ENCODE measurements around the gene FBXW7. TPM values are rescaled to one million over a fixed set of nuclear protein-coding genes. Genes with fewer than 3 reads are reported as not detected.

Gene FBXW7
- total and polyA plus RNA-seq, 2 experiments from 2014 or later, result 16.2 to 43.5 TPM

- peaks cover 16% of the 10 kb centered on the region for H3K4me1 ChIP-seq (ENCODE audit: insufficient read depth)
- H3K27ac ChIP-seq, result peak overlapping the region; percentile 79
- H2AFZ ChIP-seq, result no peak overlapping the region
- peaks cover 83% of the 10 kb centered on the region for H3K79me2 ChIP-seq
- H3K27me3 ChIP-seq, result no peaks in the 10 kb centered on the region
- no peaks in the 10 kb centered on the region for H3K36me3 ChIP-seq (replicated peaks; ENCODE audit: insufficient read depth, low read depth)
- peak; percentile 76 for DNase-seq (ENCODE audit: low spot score)
- TF ChIP-seq EZH2phosphoT487 (IDR thresholded peaks at IDR 0.05; ENCODE audit: low read depth, severe bottlenecking, unreplicated experiment) (no peak), EZH2 (IDR thresholded peaks at IDR 0.05; ENCODE audit: borderline replicate concordance) (no peak), CTCF (IDR thresholded peaks at IDR 0.05; ENCODE audit: poor library complexity) (no peak)
- no peaks in the 10 kb centered on the region for H3K9me3 ChIP-seq (ENCODE audit: low read depth)
- H3K9me2 ChIP-seq (replicated peaks; ENCODE audit: insufficient read depth), result no peaks in the 10 kb centered on the region
- H3K4me2 ChIP-seq, result peak overlapping the region; percentile 68
- WGBS (ENCODE audit: low lambda C conversion rate, missing lambda C conversion rate), result 40% methylated on average over 6 of the region's 6 CpGs
- no peak overlapping the region for H3K4me3 ChIP-seq
- no peaks in the 10 kb centered on the region for H4K20me1 ChIP-seq (ENCODE audit: insufficient read depth, poor library complexity, severe bottlenecking)
These were observed 50.1 kb downstream of the FBXW7 start for GRCh38 chr4:152485726-152486276.

- Histone ChIP-seq H3K4me1 (ENCODE audit: insufficient read depth) (peaks cover 9% of the 10 kb centered on the region), H3K36me3 (replicated peaks; ENCODE audit: insufficient read depth, low read depth) (no peaks in the 10 kb centered on the region), H3K79me2 (peaks cover 63% of the 10 kb centered on the region), H3K4me2 (no peak overlapping the region), H3K9me3 (ENCODE audit: low read depth) (no peaks in the 10 kb centered on the region), H3K27ac (no peak overlapping the region), H4K20me1 (ENCODE audit: insufficient read depth, poor library complexity, severe bottlenecking) (no peaks in the 10 kb centered on the region), H3K4me3 (no peak overlapping the region), H2AFZ (no peak overlapping the region), H3K9me2 (replicated peaks; ENCODE audit: insufficient read depth) (no peaks in the 10 kb centered on the region), H3K27me3 (no peaks in the 10 kb centered on the region)
- WGBS (ENCODE audit: low lambda C conversion rate, missing lambda C conversion rate), result 98% methylated on average over 2 of the region's 2 CpGs
- no peak for DNase-seq (ENCODE audit: low spot score)
- TF ChIP-seq EZH2 (IDR thresholded peaks at IDR 0.05; ENCODE audit: borderline replicate concordance) (no peak), CTCF (IDR thresholded peaks at IDR 0.05; ENCODE audit: poor library complexity) (no peak), EZH2phosphoT487 (IDR thresholded peaks at IDR 0.05; ENCODE audit: low read depth, severe bottlenecking, unreplicated experiment) (no peak)
These were observed 53.7 kb downstream of the FBXW7 start for GRCh38 chr4:152482211-152482610.

- Histone ChIP-seq H3K27me3 (no peaks in the 10 kb centered on the region), H3K79me2 (peaks cover 62% of the 10 kb centered on the region), H3K9me3 (ENCODE audit: low read depth) (no peaks in the 10 kb centered on the region), H3K36me3 (replicated peaks; ENCODE audit: insufficient read depth, low read depth) (no peaks in the 10 kb centered on the region), H3K27ac (no peak overlapping the region), H3K4me3 (no peak overlapping the region), H3K4me2 (no peak overlapping the region), H4K20me1 (ENCODE audit: insufficient read depth, poor library complexity, severe bottlenecking) (no peaks in the 10 kb centered on the region), H2AFZ (no peak overlapping the region), H3K4me1 (ENCODE audit: insufficient read depth) (peaks cover 3% of the 10 kb centered on the region), H3K9me2 (replicated peaks; ENCODE audit: insufficient read depth) (no peaks in the 10 kb centered on the region)
- 92% methylated on average over 2 of the region's 2 CpGs for WGBS (ENCODE audit: low lambda C conversion rate, missing lambda C conversion rate)
- DNase-seq (ENCODE audit: low spot score), result no peak
- TF ChIP-seq EZH2 (IDR thresholded peaks at IDR 0.05; ENCODE audit: borderline replicate concordance) (no peak), EZH2phosphoT487 (IDR thresholded peaks at IDR 0.05; ENCODE audit: low read depth, severe bottlenecking, unreplicated experiment) (no peak), CTCF (IDR thresholded peaks at IDR 0.05; ENCODE audit: poor library complexity) (no peak)
These were observed 55.0 kb downstream of the FBXW7 start for GRCh38 chr4:152480901-152481300.

GRCh38 chr4:152480326-152480725 lies 55.6 kb downstream of the FBXW7 start:
- H2AFZ ChIP-seq, result no peak overlapping the region
- no peaks in the 10 kb centered on the region for H4K20me1 ChIP-seq (ENCODE audit: insufficient read depth, poor library complexity, severe bottlenecking)
- no peak overlapping the region for H3K4me2 ChIP-seq
- no peak for DNase-seq (ENCODE audit: low spot score)
- H3K4me3 ChIP-seq, result no peak overlapping the region
- no peaks in the 10 kb centered on the region for H3K27me3 ChIP-seq
- TF ChIP-seq EZH2phosphoT487 (IDR thresholded peaks at IDR 0.05; ENCODE audit: low read depth, severe bottlenecking, unreplicated experiment) (no peak), EZH2 (IDR thresholded peaks at IDR 0.05; ENCODE audit: borderline replicate concordance) (no peak), CTCF (IDR thresholded peaks at IDR 0.05; ENCODE audit: poor library complexity) (no peak)
- no peak overlapping the region for H3K27ac ChIP-seq
- no peaks in the 10 kb centered on the region for H3K9me3 ChIP-seq (ENCODE audit: low read depth)
- H3K4me1 ChIP-seq (ENCODE audit: insufficient read depth), result peaks cover 3% of the 10 kb centered on the region
- H3K36me3 ChIP-seq (replicated peaks; ENCODE audit: insufficient read depth, low read depth), result no peaks in the 10 kb centered on the region
- no peaks in the 10 kb centered on the region for H3K9me2 ChIP-seq (replicated peaks; ENCODE audit: insufficient read depth)
- H3K79me2 ChIP-seq, result peaks cover 68% of the 10 kb centered on the region

All from hepatocyte (in vitro differentiated cells).